Right renal pelvis (tissue), 4 donors: ENCODE data around the gene ATP11A. TPM values are rescaled to one million over a fixed set of nuclear protein-coding genes. Genes with fewer than 3 reads are reported as not detected.

ENCODE experiments used
- DNase-seq, 4 donors: peaks; one replicate each; pipeline ENCODE4 v3.0.0-alpha.2; 2013; ENCODE audit warnings: low read depth in 4 of 4, low spot score in 3 of 4, missing footprints in 1 of 4
- polyA plus RNA-seq, 4 donors: library from polyadenylated mRNA; unstranded; fragments of 120-200 nt; gene quantifications; one replicate each; pipeline ENCODE4 v1.2.1, GENCODE V29; 2013; ENCODE audit not compliant: insufficient read length in 4 of 4

The ATP11A gene
- polyA plus RNA-seq, 4 donors, result 47.2 to 53.3 (median 48.0) TPM

- no peak for DNase-seq
Measured at GRCh38 chr13:112808377-112809140, 118.7 kb downstream of the ATP11A start.

- no peak for DNase-seq
Measured at GRCh38 chr13:112809332-112810315, 119.8 kb downstream of the ATP11A start.

- no peak for DNase-seq
Measured at GRCh38 chr13:112810608-112811007, 120.8 kb downstream of the ATP11A start.

- DNase-seq, result no peak
Measured at GRCh38 chr13:112812306-112813055, 122.6 kb downstream of the ATP11A start.

- DNase-seq, result no peak
Measured at GRCh38 chr13:112813552-112813951, 123.7 kb downstream of the ATP11A start.

- no peak for DNase-seq
Measured at GRCh38 chr13:112814905-112815585, 125.2 kb downstream of the ATP11A start.

GRCh38 chr13:112815871-112816270, 126.0 kb downstream of the ATP11A start:
- DNase-seq, result no peak

GRCh38 chr13:112818040-112818697, 128.3 kb downstream of the ATP11A start:
- no peak for DNase-seq

GRCh38 chr13:112818698-112819045, 128.8 kb downstream of the ATP11A start:
- no peak for DNase-seq

- DNase-seq, result no peak
Measured at GRCh38 chr13:112819111-112819510, 129.3 kb downstream of the ATP11A start.

- DNase-seq, result no peak
Measured at GRCh38 chr13:112819816-112820215, 130.0 kb downstream of the ATP11A start.

- no peak for DNase-seq
Measured at GRCh38 chr13:112820318-112820717, 130.5 kb downstream of the ATP11A start.

- DNase-seq, result no peak
Measured at GRCh38 chr13:112821340-112822055, 131.7 kb downstream of the ATP11A start.

GRCh38 chr13:112822851-112823250, 133.0 kb downstream of the ATP11A start:
- no peak for DNase-seq

GRCh38 chr13:112824429-112824828, 134.6 kb downstream of the ATP11A start:
- no peak for DNase-seq

- DNase-seq, result no peak
Measured at GRCh38 chr13:112825071-112825470, 135.2 kb downstream of the ATP11A start.

- no peak for DNase-seq
Measured at GRCh38 chr13:112825875-112826274, 136.0 kb downstream of the ATP11A start.

- no peak for DNase-seq
Measured at GRCh38 chr13:112826565-112826964, 136.7 kb downstream of the ATP11A start.

GRCh38 chr13:112828082-112828699, 138.4 kb downstream of the ATP11A start:
- DNase-seq, result no peak
